COLO829 (cell line): ENCODE measurements around the gene CKAP2L.
A peak's percentile ranks its signal among the peaks of the same experiment; 100 is the strongest.
"Not testable (repeated sequence)": the region's sequence is repeated elsewhere in the genome, so short reads cannot be mapped to it uniquely, and the experiment has no call there.

Experiments used
- DNase-seq: peaks from one replicate; pipeline ENCODE4 v3.0.0; 2012; ENCODE audit warnings: low spot score

Gene CKAP2L

GRCh38 chr2:112726487-112727190 lies 37.8 kb downstream of the CKAP2L start:
- DNase-seq = peak; percentile 94

- no peak for DNase-seq
Observed at GRCh38 chr2:112725545-112726457, 38.6 kb downstream of the CKAP2L start.

GRCh38 chr2:112724591-112725525 lies 39.6 kb downstream of the CKAP2L start:
- no peak for DNase-seq

GRCh38 chr2:112723995-112724394 lies 40.4 kb downstream of the CKAP2L start:
- no peak for DNase-seq

- DNase-seq = no peak
Observed at GRCh38 chr2:112723547-112723940, 40.9 kb downstream of the CKAP2L start.

- no peak for DNase-seq
Observed at GRCh38 chr2:112722816-112723546, 41.4 kb downstream of the CKAP2L start.

- DNase-seq = no peak
Observed at GRCh38 chr2:112721819-112722522, 42.4 kb downstream of the CKAP2L start.

- DNase-seq = no peak
Observed at GRCh38 chr2:112720785-112721184, 43.6 kb downstream of the CKAP2L start, which contains the start of gene NT5DC4. NT5DC4 (plus strand) TSS chr2:112721020; CDS start chr2:112721080, 60 bp downstream.

GRCh38 chr2:112718863-112719370 lies 45.5 kb downstream of the CKAP2L start:
- no peak for DNase-seq

GRCh38 chr2:112716826-112717352 lies 47.5 kb downstream of the CKAP2L start:
- not testable (repeated sequence) for DNase-seq

GRCh38 chr2:112716094-112716493 lies 48.3 kb downstream of the CKAP2L start:
- not testable (repeated sequence) for DNase-seq

GRCh38 chr2:112714836-112715631 lies 49.4 kb downstream of the CKAP2L start:
- no peak for DNase-seq

GRCh38 chr2:112714331-112714730 lies 50.1 kb downstream of the CKAP2L start:
- DNase-seq = no peak

- no peak for DNase-seq
Observed at GRCh38 chr2:112713926-112714325, 50.5 kb downstream of the CKAP2L start.

GRCh38 chr2:112713585-112713925 lies 50.9 kb downstream of the CKAP2L start:
- DNase-seq = no peak

- no peak for DNase-seq
Observed at GRCh38 chr2:112712903-112713584, 51.4 kb downstream of the CKAP2L start.

GRCh38 chr2:112712465-112712864 lies 51.9 kb downstream of the CKAP2L start:
- DNase-seq = no peak

GRCh38 chr2:112710956-112711750 lies 53.3 kb downstream of the CKAP2L start:
- DNase-seq = no peak
